SK-N-SH (cell line): ENCODE data around the gene OCA2.

Experiments
- CHD2 ChIP-seq: fragments of 150-350 bp; IDR thresholded peaks from 2 replicates; pipeline ENCODE4 v1.6.1; 2018; ENCODE audit warnings: low read length; ENCODE audit not compliant: partially characterized antibody
- EP300 ChIP-seq, 2 experiments: IDR thresholded peaks; 2 replicates each; pipeline versions ENCODE4 v1.4.0 to v1.6.1; 2012; ENCODE audit warnings: borderline replicate concordance in 1 of 2, low read depth in 1 of 2, low read length in 1 of 2
- FOSL2 ChIP-seq: IDR thresholded peaks from 2 replicates; pipeline ENCODE4 v1.4.0; 2012; ENCODE audit warnings: low read depth, mild to moderate bottlenecking, moderate library complexity, borderline replicate concordance
- NFIC ChIP-seq: IDR thresholded peaks from 2 replicates; pipeline ENCODE4 v1.4.0; 2012; ENCODE audit warnings: borderline replicate concordance
- POLR2AphosphoS5 ChIP-seq: IDR thresholded peaks from 2 replicates; pipeline ENCODE4 v1.6.1; 2012; ENCODE audit warnings: low read depth, low read length
- RXRA ChIP-seq: IDR thresholded peaks from 2 replicates; pipeline ENCODE4 v1.4.0; 2012; ENCODE audit warnings: low read depth, mild to moderate bottlenecking, borderline replicate concordance
- SMC3 ChIP-seq: IDR thresholded peaks from 2 replicates; pipeline ENCODE4 v1.6.1; 2012; ENCODE audit warnings: low read depth, low read length, improper control_type of control experiment
- TAF1 ChIP-seq: IDR thresholded peaks from 2 replicates; pipeline ENCODE4 v1.6.1; 2012; ENCODE audit warnings: low read depth, mild to moderate bottlenecking, low read length, moderate library complexity, borderline replicate concordance
- TF ChIP-seq, protein P1 (sequence below): fragments of 200-600 bp; sonication (generic); IDR thresholded peaks from 2 replicates; pipeline ENCODE4 v1.6.1; 2017; ENCODE audit warnings: antibody characterized with exemption, mild to moderate bottlenecking, moderate library complexity
- TF ChIP-seq, protein P2 (sequence below): IDR thresholded peaks from 2 replicates; pipeline ENCODE4 v1.6.1; 2012; ENCODE audit warnings: mild to moderate bottlenecking, low read depth, low read length, moderate library complexity
- TF ChIP-seq, protein P3 (sequence below): IDR thresholded peaks from 2 replicates; pipeline ENCODE4 v1.4.0; 2012; ENCODE audit warnings: low read depth
- TF ChIP-seq, protein P4 (sequence below): fragments of 150-350 bp; IDR thresholded peaks from 2 replicates; pipeline ENCODE4 v1.6.1; 2017; ENCODE audit warnings: antibody characterized with exemption, low read length, low read depth, borderline replicate concordance

DNA sequence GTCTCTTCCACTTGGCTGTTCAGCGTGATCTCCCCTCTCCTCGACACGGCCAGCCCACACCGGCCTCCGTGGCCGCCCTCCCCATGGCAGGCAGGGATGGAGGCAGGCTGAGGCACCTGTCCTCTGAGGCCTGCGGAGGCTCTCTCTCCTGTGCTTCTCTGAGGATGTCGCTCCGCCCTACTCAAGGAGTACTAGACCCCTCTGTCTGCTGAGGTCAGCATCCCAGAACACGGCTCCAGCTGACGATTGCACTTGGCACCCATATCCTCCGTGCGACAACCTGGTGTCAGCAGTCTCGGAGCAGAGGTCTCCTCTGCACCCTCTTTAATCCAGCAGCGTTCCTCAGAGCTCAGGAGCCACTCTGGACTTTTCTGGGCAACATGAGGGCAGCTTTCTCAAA is 322.6 kb downstream of the OCA2 start:
- TF ChIP-seq, protein P1, sequence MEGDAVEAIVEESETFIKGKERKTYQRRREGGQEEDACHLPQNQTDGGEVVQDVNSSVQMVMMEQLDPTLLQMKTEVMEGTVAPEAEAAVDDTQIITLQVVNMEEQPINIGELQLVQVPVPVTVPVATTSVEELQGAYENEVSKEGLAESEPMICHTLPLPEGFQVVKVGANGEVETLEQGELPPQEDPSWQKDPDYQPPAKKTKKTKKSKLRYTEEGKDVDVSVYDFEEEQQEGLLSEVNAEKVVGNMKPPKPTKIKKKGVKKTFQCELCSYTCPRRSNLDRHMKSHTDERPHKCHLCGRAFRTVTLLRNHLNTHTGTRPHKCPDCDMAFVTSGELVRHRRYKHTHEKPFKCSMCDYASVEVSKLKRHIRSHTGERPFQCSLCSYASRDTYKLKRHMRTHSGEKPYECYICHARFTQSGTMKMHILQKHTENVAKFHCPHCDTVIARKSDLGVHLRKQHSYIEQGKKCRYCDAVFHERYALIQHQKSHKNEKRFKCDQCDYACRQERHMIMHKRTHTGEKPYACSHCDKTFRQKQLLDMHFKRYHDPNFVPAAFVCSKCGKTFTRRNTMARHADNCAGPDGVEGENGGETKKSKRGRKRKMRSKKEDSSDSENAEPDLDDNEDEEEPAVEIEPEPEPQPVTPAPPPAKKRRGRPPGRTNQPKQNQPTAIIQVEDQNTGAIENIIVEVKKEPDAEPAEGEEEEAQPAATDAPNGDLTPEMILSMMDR = no peak
- no peak for TF ChIP-seq NFIC
- TF ChIP-seq, protein P2, sequence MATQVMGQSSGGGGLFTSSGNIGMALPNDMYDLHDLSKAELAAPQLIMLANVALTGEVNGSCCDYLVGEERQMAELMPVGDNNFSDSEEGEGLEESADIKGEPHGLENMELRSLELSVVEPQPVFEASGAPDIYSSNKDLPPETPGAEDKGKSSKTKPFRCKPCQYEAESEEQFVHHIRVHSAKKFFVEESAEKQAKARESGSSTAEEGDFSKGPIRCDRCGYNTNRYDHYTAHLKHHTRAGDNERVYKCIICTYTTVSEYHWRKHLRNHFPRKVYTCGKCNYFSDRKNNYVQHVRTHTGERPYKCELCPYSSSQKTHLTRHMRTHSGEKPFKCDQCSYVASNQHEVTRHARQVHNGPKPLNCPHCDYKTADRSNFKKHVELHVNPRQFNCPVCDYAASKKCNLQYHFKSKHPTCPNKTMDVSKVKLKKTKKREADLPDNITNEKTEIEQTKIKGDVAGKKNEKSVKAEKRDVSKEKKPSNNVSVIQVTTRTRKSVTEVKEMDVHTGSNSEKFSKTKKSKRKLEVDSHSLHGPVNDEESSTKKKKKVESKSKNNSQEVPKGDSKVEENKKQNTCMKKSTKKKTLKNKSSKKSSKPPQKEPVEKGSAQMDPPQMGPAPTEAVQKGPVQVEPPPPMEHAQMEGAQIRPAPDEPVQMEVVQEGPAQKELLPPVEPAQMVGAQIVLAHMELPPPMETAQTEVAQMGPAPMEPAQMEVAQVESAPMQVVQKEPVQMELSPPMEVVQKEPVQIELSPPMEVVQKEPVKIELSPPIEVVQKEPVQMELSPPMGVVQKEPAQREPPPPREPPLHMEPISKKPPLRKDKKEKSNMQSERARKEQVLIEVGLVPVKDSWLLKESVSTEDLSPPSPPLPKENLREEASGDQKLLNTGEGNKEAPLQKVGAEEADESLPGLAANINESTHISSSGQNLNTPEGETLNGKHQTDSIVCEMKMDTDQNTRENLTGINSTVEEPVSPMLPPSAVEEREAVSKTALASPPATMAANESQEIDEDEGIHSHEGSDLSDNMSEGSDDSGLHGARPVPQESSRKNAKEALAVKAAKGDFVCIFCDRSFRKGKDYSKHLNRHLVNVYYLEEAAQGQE = no peak
- no peak for TF ChIP-seq POLR2AphosphoS5
- no peak for TF ChIP-seq CHD2
- TF ChIP-seq TAF1 = no peak
- TF ChIP-seq, protein P3, sequence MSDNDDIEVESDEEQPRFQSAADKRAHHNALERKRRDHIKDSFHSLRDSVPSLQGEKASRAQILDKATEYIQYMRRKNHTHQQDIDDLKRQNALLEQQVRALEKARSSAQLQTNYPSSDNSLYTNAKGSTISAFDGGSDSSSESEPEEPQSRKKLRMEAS = no peak
- TF ChIP-seq FOSL2 = no peak
- TF ChIP-seq, protein P4, sequence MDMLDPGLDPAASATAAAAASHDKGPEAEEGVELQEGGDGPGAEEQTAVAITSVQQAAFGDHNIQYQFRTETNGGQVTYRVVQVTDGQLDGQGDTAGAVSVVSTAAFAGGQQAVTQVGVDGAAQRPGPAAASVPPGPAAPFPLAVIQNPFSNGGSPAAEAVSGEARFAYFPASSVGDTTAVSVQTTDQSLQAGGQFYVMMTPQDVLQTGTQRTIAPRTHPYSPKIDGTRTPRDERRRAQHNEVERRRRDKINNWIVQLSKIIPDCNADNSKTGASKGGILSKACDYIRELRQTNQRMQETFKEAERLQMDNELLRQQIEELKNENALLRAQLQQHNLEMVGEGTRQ = no peak
- TF ChIP-seq RXRA = no peak
- TF ChIP-seq EP300 (IDR thresholded peaks at IDR 0.05; ENCODE audit: borderline replicate concordance in 1 of 2, low read depth in 1 of 2, low read length in 1 of 2) = no peak
- no peak for TF ChIP-seq SMC3
